Brain microvascular endothelial cell (primary cell): Measurements from ENCODE around the gene XXYLT1.

Experiments
- DNase-seq: peaks from one replicate; pipeline ENCODE4 v3.0.0-alpha.2; 2020
- H3K27ac ChIP-seq: fragments of 250-450 bp; sonication (Bioruptor Pico); 2 replicates; pipeline ENCODE4 v1.5.1; 2020; ENCODE audit warnings: mild to moderate bottlenecking, moderate library complexity
- H3K27me3 ChIP-seq: fragments of 250-450 bp; sonication (Bioruptor Pico); replicated peaks from 2 replicates; pipeline ENCODE4 v1.5.1; 2020; ENCODE audit warnings: mild to moderate bottlenecking
- H3K36me3 ChIP-seq: fragments of 250-450 bp; sonication (Bioruptor Pico); replicated peaks from 2 replicates; pipeline ENCODE4 v1.5.1; 2020; ENCODE audit warnings: mild to moderate bottlenecking
- H3K4me3 ChIP-seq: 2 replicates; pipeline ENCODE4 v1.5.1; 2011; ENCODE audit warnings: low read depth, mild to moderate bottlenecking, control low read depth, low read length, moderate library complexity
- in situ Hi-C: cut with HindIII; loops from 2 replicates; pipeline ENCODE4 v1.10.0; 2017; ENCODE audit warnings: low sequenced_read_pairs, low pct_ligation_motif_present
- TF ChIP-seq, protein P1 (sequence below): IDR thresholded peaks from 2 replicates; pipeline ENCODE4 v1.5.1; 2011; ENCODE audit warnings: low read depth, mild to moderate bottlenecking, moderate library complexity, low read length, control low read depth, inconsistent platforms; ENCODE audit errors: missing control alignments

XXYLT1 gene

DNA sequence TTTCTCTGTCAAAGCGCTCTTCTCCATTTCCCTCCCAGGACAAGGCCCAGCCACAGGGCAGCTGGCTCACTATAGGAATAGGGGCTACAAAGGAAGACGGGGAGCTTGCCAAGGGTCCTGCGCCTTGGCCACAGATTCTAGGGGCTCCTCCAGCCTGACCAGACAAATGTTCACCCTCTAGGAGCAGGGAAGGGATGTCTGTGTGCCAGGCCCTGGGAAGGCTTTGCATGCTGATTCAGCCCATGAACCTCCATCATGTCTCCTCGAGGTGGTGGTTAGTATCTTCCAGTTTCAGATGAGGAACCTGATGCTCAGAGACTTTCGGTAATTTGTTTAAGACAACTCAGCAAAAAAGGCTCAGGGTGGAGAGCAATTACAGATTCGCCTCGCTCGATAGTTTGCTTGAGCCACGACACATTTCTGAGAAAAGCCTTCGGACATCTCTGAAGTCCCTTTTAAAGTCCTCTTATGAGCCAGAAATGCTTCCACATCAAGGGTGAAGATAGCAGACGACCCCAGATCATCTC is 110.0 kb downstream of the XXYLT1 start:
- no peaks in the 10 kb centered on the region for H3K36me3 ChIP-seq
- DNase-seq: no peak
- H3K4me3 ChIP-seq: no peak overlapping the region
- no peaks in the 10 kb centered on the region for H3K27me3 ChIP-seq
- in situ Hi-C loops: no loop called here
- TF ChIP-seq, protein P1, sequence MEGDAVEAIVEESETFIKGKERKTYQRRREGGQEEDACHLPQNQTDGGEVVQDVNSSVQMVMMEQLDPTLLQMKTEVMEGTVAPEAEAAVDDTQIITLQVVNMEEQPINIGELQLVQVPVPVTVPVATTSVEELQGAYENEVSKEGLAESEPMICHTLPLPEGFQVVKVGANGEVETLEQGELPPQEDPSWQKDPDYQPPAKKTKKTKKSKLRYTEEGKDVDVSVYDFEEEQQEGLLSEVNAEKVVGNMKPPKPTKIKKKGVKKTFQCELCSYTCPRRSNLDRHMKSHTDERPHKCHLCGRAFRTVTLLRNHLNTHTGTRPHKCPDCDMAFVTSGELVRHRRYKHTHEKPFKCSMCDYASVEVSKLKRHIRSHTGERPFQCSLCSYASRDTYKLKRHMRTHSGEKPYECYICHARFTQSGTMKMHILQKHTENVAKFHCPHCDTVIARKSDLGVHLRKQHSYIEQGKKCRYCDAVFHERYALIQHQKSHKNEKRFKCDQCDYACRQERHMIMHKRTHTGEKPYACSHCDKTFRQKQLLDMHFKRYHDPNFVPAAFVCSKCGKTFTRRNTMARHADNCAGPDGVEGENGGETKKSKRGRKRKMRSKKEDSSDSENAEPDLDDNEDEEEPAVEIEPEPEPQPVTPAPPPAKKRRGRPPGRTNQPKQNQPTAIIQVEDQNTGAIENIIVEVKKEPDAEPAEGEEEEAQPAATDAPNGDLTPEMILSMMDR: no peak
- H3K27ac ChIP-seq: no peak overlapping the region

GRCh38 chr3:195160257-195160898 is 110.6 kb downstream of the XXYLT1 start:
- Histone ChIP-seq H3K27me3 (no peaks in the 10 kb centered on the region), H3K4me3 (no peak overlapping the region), H3K27ac (peak overlapping the region; percentile 9), H3K36me3 (no peaks in the 10 kb centered on the region)
- in situ Hi-C loops: no loop called here
- no peak for DNase-seq
- TF ChIP-seq, protein P1: no peak

GRCh38 chr3:195159814-195160165 is 111.2 kb downstream of the XXYLT1 start:
- DNase-seq: no peak
- Histone ChIP-seq H3K27ac (peak overlapping the region; percentile 9), H3K4me3 (no peak overlapping the region), H3K36me3 (no peaks in the 10 kb centered on the region), H3K27me3 (no peaks in the 10 kb centered on the region)
- in situ Hi-C loops: no loop called here
- TF ChIP-seq, protein P1: no peak

- no peak for DNase-seq
- Histone ChIP-seq H3K27me3 (no peaks in the 10 kb centered on the region), H3K27ac (no peak overlapping the region), H3K4me3 (no peak overlapping the region), H3K36me3 (no peaks in the 10 kb centered on the region)
- in situ Hi-C loops: no loop called here
- TF ChIP-seq, protein P1: no peak
Measured at GRCh38 chr3:195159117-195159813, 111.7 kb downstream of the XXYLT1 start.

GRCh38 chr3:195156286-195156890 is 114.6 kb downstream of the XXYLT1 start:
- no peaks in the 10 kb centered on the region for H3K27me3 ChIP-seq
- H3K36me3 ChIP-seq: no peaks in the 10 kb centered on the region
- no peak overlapping the region for H3K27ac ChIP-seq
- H3K4me3 ChIP-seq: no peak overlapping the region
- in situ Hi-C loops: no loop called here
- no peak for DNase-seq
- TF ChIP-seq, protein P1: no peak
